Endothelial cell of umbilical vein (primary cell): ENCODE measurements around the gene PYGO2. TPM values are rescaled to one million over a fixed set of nuclear protein-coding genes. Genes with fewer than 3 reads are reported as not detected.

Experiments
- BruUV-seq: library from RNA; stranded (reverse); fragments of 400-500 nt; replicated peaks from 2 replicates; lab custom pipeline; 2021; lab: Mats Ljungman, UMichigan
- CTCF ChIA-PET: fragments of 300-600, 350-600 bp; sonication (Branson Sonifier 250); formaldehyde crosslinking; loops from one replicate; lab custom pipeline; 2021; ENCODE audit warnings: antibody characterized with exemption, inconsistent platforms; lab: Charles Lee
- POLR2A ChIA-PET: fragments of 300-600, 350-600 bp; sonication (Branson Sonifier 250); formaldehyde crosslinking; loops from one replicate; lab custom pipeline; 2021; ENCODE audit warnings: antibody characterized with exemption, inconsistent platforms; lab: Charles Lee
- DNase-seq: peaks from one replicate; pipeline ENCODE4 v3.0.0-alpha.2; 2011; ENCODE audit warnings: low read depth, low spot score
- FAIRE-seq: peaks from 2 replicates; lab custom pipeline; 2011; peaks lifted over from hg19 to GRCh38; lab: Jason Lieb, UNC
- H2AFZ ChIP-seq: 2 replicates; pipeline ENCODE4 v1.6.0; 2012; ENCODE audit warnings: low read depth, low read length, control low read depth, inconsistent platforms
- H3K27ac ChIP-seq: 2 replicates; pipeline ENCODE4 v1.5.1; 2011; ENCODE audit warnings: low read depth, mild to moderate bottlenecking, control low read depth, low read length, moderate library complexity; ENCODE audit not compliant: insufficient read depth
- H3K27me3 ChIP-seq, 2 experiments: 2 replicates each; pipeline versions ENCODE4 v1.6.0 to v1.6.1; 2011; ENCODE audit warnings: low read length in 2 of 2, mixed read lengths in 1 of 2; ENCODE audit not compliant: control insufficient read depth in 2 of 2, insufficient read depth in 2 of 2
- H3K36me3 ChIP-seq, 2 experiments: 2 replicates in 1 of 2; 3 replicates in 1 of 2; pipeline ENCODE4 v1.5.1; 2011; ENCODE audit warnings: low read length in 2 of 2, mild to moderate bottlenecking in 1 of 2, moderate library complexity in 1 of 2; ENCODE audit not compliant: control insufficient read depth in 2 of 2, insufficient read depth in 2 of 2; ENCODE audit errors: extremely low read depth in 1 of 2
- H3K4me1 ChIP-seq: 3 replicates; pipeline ENCODE4 v1.5.1; 2011; ENCODE audit warnings: mild to moderate bottlenecking, low read length; ENCODE audit not compliant: control insufficient read depth, insufficient read depth; ENCODE audit errors: extremely low read depth
- H3K4me2 ChIP-seq: 2 replicates; pipeline ENCODE4 v1.6.1; 2011; ENCODE audit warnings: low read length, control low read depth, mixed read lengths; ENCODE audit not compliant: insufficient read depth
- H3K4me3 ChIP-seq, 3 experiments: fragments of 200-600 bp in 1 of 3; sonication (generic), shearing (Covaris generic) in 1 of 3; replicated peaks in 1 of 3; 2 replicates each; pipeline ENCODE4 v1.5.1; 2011 to 2016; ENCODE audit warnings: control low read depth in 3 of 3, low read length in 3 of 3, mild to moderate bottlenecking in 2 of 3, inconsistent platforms in 1 of 3, low read depth in 1 of 3, moderate library complexity in 1 of 3; ENCODE audit not compliant: insufficient read depth in 1 of 3
- H3K79me2 ChIP-seq: 2 replicates; pipeline ENCODE4 v1.6.0; 2012; ENCODE audit warnings: low read length, inconsistent platforms; ENCODE audit not compliant: control insufficient read depth, insufficient read depth
- H3K9ac ChIP-seq: replicated peaks from 2 replicates; pipeline ENCODE3; 2011; ENCODE audit warnings: low read length, control low read depth; ENCODE audit not compliant: insufficient read depth; ENCODE audit errors: extremely low read depth
- H3K9me1 ChIP-seq: replicated peaks from 3 replicates; pipeline ENCODE4 v1.6.0; 2011; ENCODE audit warnings: mild to moderate bottlenecking, low read length; ENCODE audit not compliant: control insufficient read depth, insufficient read depth; ENCODE audit errors: extremely low read depth
- H3K9me3 ChIP-seq: replicated peaks from 2 replicates; pipeline ENCODE4 v1.5.1; 2012; ENCODE audit warnings: low read length, inconsistent platforms; ENCODE audit not compliant: control insufficient read depth, insufficient read depth
- H4K20me1 ChIP-seq: replicated peaks from 2 replicates; pipeline ENCODE3; 2011; ENCODE audit warnings: mild to moderate bottlenecking, low read length; ENCODE audit not compliant: control insufficient read depth, insufficient read depth; ENCODE audit errors: extremely low read depth
- CTCF ChIP-seq, 2 donors: IDR thresholded peaks; 1 replicate in 1 of 2; 2 replicates in 1 of 2; pipeline ENCODE4 v1.5.1; 2011; ENCODE audit warnings: low read length in 2 of 2, mild to moderate bottlenecking in 2 of 2, moderate library complexity in 2 of 2, control low read depth in 1 of 2, inconsistent platforms in 1 of 2, low read depth in 1 of 2; ENCODE audit not compliant: insufficient read depth in 1 of 2; ENCODE audit errors: extremely low read depth in 1 of 2
- EZH2 ChIP-seq: IDR thresholded peaks from 2 replicates; pipeline ENCODE4 v1.6.1; 2012; ENCODE audit warnings: borderline replicate concordance, low read depth, mild to moderate bottlenecking, moderate library complexity, low read length, inconsistent platforms; ENCODE audit not compliant: severe bottlenecking
- GATA2 ChIP-seq: IDR thresholded peaks from 2 replicates; pipeline ENCODE4 v1.7.0; 2011; ENCODE audit warnings: low read depth, mild to moderate bottlenecking, moderate library complexity, mixed read lengths, low read length; ENCODE audit not compliant: insufficient read length, insufficient read depth
- JUN ChIP-seq: IDR thresholded peaks from 2 replicates; pipeline ENCODE4 v1.6.1; 2011; ENCODE audit warnings: borderline replicate concordance, low read depth; ENCODE audit not compliant: insufficient read length, insufficient read depth
- MAX ChIP-seq: IDR thresholded peaks from 2 replicates; pipeline ENCODE4 v1.6.1; 2011; ENCODE audit not compliant: insufficient read depth, insufficient read length
- MYC ChIP-seq: IDR thresholded peaks from one replicate; pipeline ENCODE4 v1.6.1; 2011; ENCODE audit warnings: mild to moderate bottlenecking, low read depth, low read length
- POLR2A ChIP-seq: IDR thresholded peaks from 2 replicates; pipeline ENCODE4 v1.6.1; 2012; ENCODE audit warnings: low read depth, mild to moderate bottlenecking, control low read depth, low read length
- POLR2AphosphoS5 ChIP-seq: IDR thresholded peaks from 2 replicates; pipeline ENCODE4 v1.6.1; 2012; ENCODE audit warnings: low read depth, mild to moderate bottlenecking, control low read depth, low read length, moderate library complexity; ENCODE audit not compliant: insufficient read depth
- dilution Hi-C: fragments of 300-500 bp; cut with MboI; formaldehyde crosslinking; loops from one replicate; pipeline ENCODE4 v1.15.0; 2019; ENCODE audit warnings: low sequenced_read_pairs; ENCODE audit not compliant: extremely low pct_ligation_motif_present
- intact Hi-C: fragments of 100-400 bp; cut with micrococcal nuclease; formaldehyde crosslinking; loops from one replicate; pipeline ENCODE4 v1.10.0; 2022
- polyA plus RNA-seq, 4 experiments: library from polyadenylated mRNA; depleted of rRNA in 3 of 4; stranded (reverse) in 3 of 4; unstranded in 1 of 4; fragments of >200 nt; gene quantifications; 2 replicates each; pipeline versions ENCODE4 v1.2.1 to v1.2.3, GENCODE V29; 2011 to 2012; ENCODE audit warnings: missing spikeins in 1 of 4
- total RNA-seq: library from RNA; stranded (reverse); gene quantifications from 2 replicates; pipeline ENCODE4 v1.2.3, GENCODE V29; 2021

The PYGO2 gene
- total and polyA plus RNA-seq, 2 donors (not counting 3 experiments of a cell fraction or from before 2014, with no cell fraction given) = 19.3 to 21.5 TPM

- H3K9me3 ChIP-seq = no peaks in the 10 kb centered on the region
- ChIA-PET CTCF (interaction anchor here (0.6 to 4.3 kb wide), 4 partner anchors 10 to 78 kb away, joined by 3 to 40 read pairs (median 5); no protein-coding TSS in a partner anchor), POLR2A (no interaction called here)
- H3K4me1 ChIP-seq = peaks cover 12% of the 10 kb centered on the region
- no TSS peak for BruUV-seq
- FAIRE-seq = no peak
- DNase-seq = no peak
- no peaks in the 10 kb centered on the region for H3K36me3 ChIP-seq
- intact Hi-C loops (no loop called here), dilution Hi-C loops (no loop called here)
- no peak overlapping the region for H3K27ac ChIP-seq
- peaks cover 16% of the 10 kb centered on the region for H3K79me2 ChIP-seq
- no peak overlapping the region for H3K4me3 ChIP-seq
- no peak overlapping the region for H2AFZ ChIP-seq
- no peaks in the 10 kb centered on the region for H3K9me1 ChIP-seq
- no peak overlapping the region for H3K4me2 ChIP-seq
- TF ChIP-seq JUN (no peak), GATA2 (no peak), MAX (no peak)
- no peaks in the 10 kb centered on the region for H3K27me3 ChIP-seq
- no peaks in the 10 kb centered on the region for H4K20me1 ChIP-seq
- H3K9ac ChIP-seq = no peak overlapping the region
Measured at GRCh38 chr1:155007251-155007828, 45.8 kb upstream of the PYGO2 start.

GRCh38 chr1:155006601-155007101 lies 45.1 kb upstream of the PYGO2 start:
- no peaks in the 10 kb centered on the region for H3K9me3 ChIP-seq
- peaks cover 12% of the 10 kb centered on the region for H3K4me1 ChIP-seq
- no peak overlapping the region for H3K9ac ChIP-seq
- H3K4me3 ChIP-seq = no peak overlapping the region
- no peaks in the 10 kb centered on the region for H3K27me3 ChIP-seq
- H3K9me1 ChIP-seq = no peaks in the 10 kb centered on the region
- no TSS peak for BruUV-seq
- H2AFZ ChIP-seq = no peak overlapping the region
- peaks cover 16% of the 10 kb centered on the region for H3K79me2 ChIP-seq
- no peak for TF ChIP-seq EZH2
- no peak for TF ChIP-seq POLR2AphosphoS5
- no peak for TF ChIP-seq POLR2A
- no peak for TF ChIP-seq CTCF (IDR thresholded peaks at IDR 0.05; ENCODE audit: extremely low read depth in 1 of 2, insufficient read depth in 1 of 2, low read depth in 1 of 2, low read length in 2 of 2)
- TF ChIP-seq JUN = no peak
- no peak for TF ChIP-seq MYC
- TF ChIP-seq GATA2 = no peak
- TF ChIP-seq MAX = no peak
- intact Hi-C loops = no loop called here
- H3K27ac ChIP-seq = no peak overlapping the region
- no peaks in the 10 kb centered on the region for H4K20me1 ChIP-seq
- H3K4me2 ChIP-seq = no peak overlapping the region
- POLR2A ChIA-PET = interaction anchor here (0.6 kb wide), 1 partner anchor 398 kb away, joined by 3 read pairs; no protein-coding TSS in a partner anchor
- FAIRE-seq (peak; percentile 68), DNase-seq (no peak)
- H3K36me3 ChIP-seq = no peaks in the 10 kb centered on the region
- CTCF ChIA-PET = interaction anchor here (0.6 to 4.3 kb wide), 5 partner anchors 8 to 79 kb away, joined by 3 to 40 read pairs (median 3); no protein-coding TSS in a partner anchor
- dilution Hi-C loops = no loop called here
